Measurements from ENCODE around the gene KCNQ2. TPM values are rescaled to one million over a fixed set of nuclear protein-coding genes. Genes with fewer than 3 reads are reported as not detected.

The KCNQ2 gene
- total RNA-seq, 1 experiment from 2014 or later, result 0.25 TPM

GRCh38 chr20:63448031-63448430 lies 24.4 kb downstream of the KCNQ2 start:
- H3K27ac Mint-ChIP-seq (ENCODE audit: unreplicated experiment), result no peak overlapping the region
- H3K4me3 Mint-ChIP-seq (ENCODE audit: unreplicated experiment), result no peak overlapping the region
- TF ChIP-seq CTCF (IDR thresholded peaks at IDR 0.05; ENCODE audit: insufficient read depth in 1 of 2, low read depth in 1 of 2, low read length in 1 of 2, severe bottlenecking in 1 of 2, unreplicated experiment in 1 of 2), result no peak
- Histone ChIP-seq H3K27me3 (replicated peaks; ENCODE audit: control insufficient read depth, insufficient read depth, low read length) (no peaks in the 10 kb centered on the region; the same call in 1 of the 2 replicates), H3K4me3 (ENCODE audit: low read depth, low read length) (no peak overlapping the region), H3K36me3 (ENCODE audit: control insufficient read depth, insufficient read depth, low read length) (no peaks in the 10 kb centered on the region), H3K4me1 (no peaks in the 10 kb centered on the region), H3K9me3 (peaks cover 10% of the 10 kb centered on the region; the same call in 1 of the 2 replicates)
- ChIA-PET POLR2A (no interaction called here), CTCF (no interaction called here)
- intact Hi-C loops (cut with micrococcal nuclease; ENCODE audit: unreplicated experiment), result no loop called here
- peaks cover 7% of the 10 kb centered on the region for H3K9me3 Mint-ChIP-seq (ENCODE audit: unreplicated experiment)
- BruUV-seq (replicated peaks), result no TSS peak
- peaks cover 6% of the 10 kb centered on the region for H3K36me3 Mint-ChIP-seq (ENCODE audit: insufficient read depth, unreplicated experiment)
- H3K4me1 Mint-ChIP-seq (ENCODE audit: low read depth, unreplicated experiment), result no peaks in the 10 kb centered on the region
- no peak for DNase-seq
- H3K27me3 Mint-ChIP-seq (ENCODE audit: insufficient read depth, unreplicated experiment), result peaks cover 19% of the 10 kb centered on the region

- BruUV-seq (replicated peaks), result no TSS peak
- H3K27me3 Mint-ChIP-seq (ENCODE audit: insufficient read depth, unreplicated experiment), result peaks cover 17% of the 10 kb centered on the region
- H3K4me3 Mint-ChIP-seq (ENCODE audit: unreplicated experiment), result no peak overlapping the region
- TF ChIP-seq CTCF (IDR thresholded peaks at IDR 0.05; ENCODE audit: insufficient read depth in 1 of 2, low read depth in 1 of 2, low read length in 1 of 2, severe bottlenecking in 1 of 2, unreplicated experiment in 1 of 2), result no peak
- POLR2A ChIA-PET, result no interaction called here
- intact Hi-C loops (cut with micrococcal nuclease; ENCODE audit: unreplicated experiment), result no loop called here
- Histone ChIP-seq H3K9me3 (peaks cover 10% of the 10 kb centered on the region; the same call in 1 of the 2 replicates), H3K36me3 (ENCODE audit: control insufficient read depth, insufficient read depth, low read length) (no peaks in the 10 kb centered on the region), H3K27me3 (replicated peaks; ENCODE audit: control insufficient read depth, insufficient read depth, low read length) (no peaks in the 10 kb centered on the region; the same call in 1 of the 2 replicates), H3K4me1 (no peaks in the 10 kb centered on the region), H3K4me3 (ENCODE audit: low read depth, low read length) (no peak overlapping the region)
- H3K4me1 Mint-ChIP-seq (ENCODE audit: low read depth, unreplicated experiment), result no peaks in the 10 kb centered on the region
- peaks cover 6% of the 10 kb centered on the region for H3K36me3 Mint-ChIP-seq (ENCODE audit: insufficient read depth, unreplicated experiment)
- CTCF ChIA-PET, result no interaction called here
- DNase-seq, result no peak
- H3K9me3 Mint-ChIP-seq (ENCODE audit: unreplicated experiment), result peaks cover 14% of the 10 kb centered on the region
- H3K27ac Mint-ChIP-seq (ENCODE audit: unreplicated experiment), result no peak overlapping the region
Measured at GRCh38 chr20:63447320-63447719, 25.1 kb downstream of the KCNQ2 start.

- CTCF ChIA-PET, result no interaction called here
- Histone ChIP-seq H3K4me1 (no peaks in the 10 kb centered on the region), H3K36me3 (ENCODE audit: control insufficient read depth, insufficient read depth, low read length) (no peaks in the 10 kb centered on the region)
Measured at GRCh38 chr20:63446216-63447024, 26.0 kb downstream of the KCNQ2 start.

More at GRCh38 chr20:63446216-63447024, 26.0 kb downstream of the KCNQ2 start:
- Mint-ChIP-seq H3K4me3 (ENCODE audit: unreplicated experiment) (no peak overlapping the region), H3K4me1 (ENCODE audit: low read depth, unreplicated experiment) (no peaks in the 10 kb centered on the region), H3K9me3 (ENCODE audit: unreplicated experiment) (peaks cover 15% of the 10 kb centered on the region), H3K27me3 (ENCODE audit: insufficient read depth, unreplicated experiment) (peaks cover 14% of the 10 kb centered on the region), H3K27ac (ENCODE audit: unreplicated experiment) (no peak overlapping the region), H3K36me3 (ENCODE audit: insufficient read depth, unreplicated experiment) (peaks cover 6% of the 10 kb centered on the region)
- POLR2A ChIA-PET, result no interaction called here
- intact Hi-C loops (cut with micrococcal nuclease; ENCODE audit: unreplicated experiment), result no loop called here
- no peak for DNase-seq
- Histone ChIP-seq H3K4me3 (ENCODE audit: low read depth, low read length) (no peak overlapping the region), H3K9me3 (peaks cover 10% of the 10 kb centered on the region; the same call in 1 of the 2 replicates), H3K27me3 (replicated peaks; ENCODE audit: control insufficient read depth, insufficient read depth, low read length) (no peaks in the 10 kb centered on the region; the same call in 1 of the 2 replicates)
- BruUV-seq (replicated peaks), result no TSS peak
- no peak for TF ChIP-seq CTCF (IDR thresholded peaks at IDR 0.05; ENCODE audit: insufficient read depth in 1 of 2, low read depth in 1 of 2, low read length in 1 of 2, severe bottlenecking in 1 of 2, unreplicated experiment in 1 of 2)

All from Caco-2 (cell line).